Activated CD4-positive, CD25-positive, alpha-beta regulatory T cell (primary cell): ENCODE data around the gene VPS35L.
"Not testable (repeated sequence)": the region's sequence is repeated elsewhere in the genome, so short reads cannot be mapped to it uniquely, and the experiment has no call there.

Experiments
- DNase-seq, 4 experiments: peaks; one replicate each; lab custom pipeline; 2025; lab: John Stamatoyannopoulos, UW

Gene VPS35L

GRCh38 chr16:19655242-19655777 lies 99.8 kb downstream of the VPS35L start:
- DNase-seq = no peak

GRCh38 chr16:19657831-19658230 lies 102.3 kb downstream of the VPS35L start:
- no peak for DNase-seq

- no peak for DNase-seq
Measured at GRCh38 chr16:19659554-19659953, 104.1 kb downstream of the VPS35L start.

- DNase-seq = no peak
Measured at GRCh38 chr16:19660432-19660831, 104.9 kb downstream of the VPS35L start.

GRCh38 chr16:19662351-19662750 lies 106.8 kb downstream of the VPS35L start:
- DNase-seq = no peak

- DNase-seq = no peak
Measured at GRCh38 chr16:19664166-19664565, 108.7 kb downstream of the VPS35L start.

- not testable (repeated sequence) for DNase-seq
Measured at GRCh38 chr16:19665313-19665712, 109.8 kb downstream of the VPS35L start.

GRCh38 chr16:19666477-19666876 lies 111.0 kb downstream of the VPS35L start:
- DNase-seq = no peak

GRCh38 chr16:19672378-19672777 lies 116.9 kb downstream of the VPS35L start:
- DNase-seq = no peak

GRCh38 chr16:19674485-19674884 lies 119.0 kb downstream of the VPS35L start:
- DNase-seq = no peak

GRCh38 chr16:19677402-19677801 lies 121.9 kb downstream of the VPS35L start:
- no peak for DNase-seq

GRCh38 chr16:19678804-19679203 lies 123.3 kb downstream of the VPS35L start:
- DNase-seq = no peak

- not testable (repeated sequence) for DNase-seq
Measured at GRCh38 chr16:19679281-19679680, 123.8 kb downstream of the VPS35L start.

- DNase-seq = no peak
Measured at GRCh38 chr16:19680881-19681340, 125.4 kb downstream of the VPS35L start.

GRCh38 chr16:19681637-19682036 lies 126.1 kb downstream of the VPS35L start:
- DNase-seq = no peak

GRCh38 chr16:19683453-19684236 lies 128.1 kb downstream of the VPS35L start:
- no peak for DNase-seq

- no peak for DNase-seq
Measured at GRCh38 chr16:19685176-19685575, 129.7 kb downstream of the VPS35L start.

- no peak for DNase-seq
Measured at GRCh38 chr16:19687279-19687678, 131.8 kb downstream of the VPS35L start.

- no peak for DNase-seq
Measured at GRCh38 chr16:19688396-19689024, 133.0 kb downstream of the VPS35L start.

GRCh38 chr16:19689342-19689741 lies 133.8 kb downstream of the VPS35L start:
- no peak for DNase-seq

GRCh38 chr16:19690196-19690595 lies 134.7 kb downstream of the VPS35L start:
- DNase-seq = no peak

GRCh38 chr16:19691161-19691711 lies 135.7 kb downstream of the VPS35L start:
- no peak for DNase-seq

GRCh38 chr16:19694989-19695388 lies 139.5 kb downstream of the VPS35L start:
- no peak for DNase-seq
